SK-N-SH treated with all-trans-retinoic acid at 6 μM for 48 hours (cell line): Measurements from ENCODE around the gene EML1.

Experiments used
- ATAC-seq: fragments of 200-7000 bp; cut with Tn5 transposase; 3 replicates; pipeline ENCODE4 v1.9.1; 2020; ENCODE audit warnings: mild to moderate bottlenecking, moderate library complexity
- CREB5 ChIP-seq: fragments of 250-450 bp; sonication (Bioruptor Pico); IDR thresholded peaks from 2 replicates; pipeline ENCODE4 v1.5.1; 2020; ENCODE audit warnings: low read depth, mild to moderate bottlenecking, moderate library complexity
- CSDC2 ChIP-seq: fragments of 250-450 bp; sonication (Bioruptor Pico); IDR thresholded peaks from 2 replicates; pipeline ENCODE4 v1.5.0; 2020; ENCODE audit warnings: mild to moderate bottlenecking, moderate library complexity
- CSRNP3 ChIP-seq: fragments of 250-450 bp; sonication (Bioruptor Pico); IDR thresholded peaks from 2 replicates; pipeline ENCODE4 v1.5.1; 2021; ENCODE audit warnings: mild to moderate bottlenecking, moderate library complexity
- ESRRG ChIP-seq: fragments of 250-450 bp; sonication (Bioruptor Pico); IDR thresholded peaks from 2 replicates; pipeline ENCODE4 v1.6.1; 2021; ENCODE audit warnings: mild to moderate bottlenecking
- GLIS3 ChIP-seq: fragments of 250-450 bp; sonication (Bioruptor Pico); IDR thresholded peaks from 2 replicates; pipeline ENCODE4 v1.5.0; 2020; ENCODE audit warnings: mild to moderate bottlenecking, moderate library complexity
- ISL1 ChIP-seq: fragments of 250-450 bp; sonication (Bioruptor Pico); IDR thresholded peaks from 2 replicates; pipeline ENCODE4 v2.1.2; 2022; ENCODE audit warnings: mild to moderate bottlenecking, moderate library complexity
- OSR1 ChIP-seq: fragments of 250-450 bp; sonication (Bioruptor Pico); IDR thresholded peaks from 2 replicates; pipeline ENCODE4 v1.8.0; 2022; ENCODE audit warnings: moderate library complexity, mild to moderate bottlenecking, inconsistent platforms
- PATZ1 ChIP-seq: fragments of 250-450 bp; sonication (Bioruptor Pico); IDR thresholded peaks from 2 replicates; pipeline ENCODE4 v1.8.0; 2020; ENCODE audit warnings: mild to moderate bottlenecking, moderate library complexity, borderline replicate concordance
- PPARA ChIP-seq: fragments of 250-450 bp; sonication (Bioruptor Pico); IDR thresholded peaks from 2 replicates; pipeline ENCODE4 v1.5.0; 2020; ENCODE audit warnings: mild to moderate bottlenecking, borderline replicate concordance
- RARB ChIP-seq: fragments of 250-450 bp; sonication (Bioruptor Pico); IDR thresholded peaks from 2 replicates; pipeline ENCODE4 v1.8.0; 2021; ENCODE audit warnings: mild to moderate bottlenecking, moderate library complexity
- SNAI2 ChIP-seq: fragments of 250-450 bp; sonication (Bioruptor Pico); IDR thresholded peaks from 2 replicates; pipeline ENCODE4 v1.5.0; 2020; ENCODE audit warnings: mild to moderate bottlenecking, moderate library complexity
- TCF4 ChIP-seq: fragments of 250-450 bp; sonication (Bioruptor Pico); IDR thresholded peaks from 2 replicates; pipeline ENCODE4 v1.8.0; 2021; ENCODE audit warnings: mild to moderate bottlenecking, moderate library complexity, borderline replicate concordance
- TOX ChIP-seq: fragments of 250-450 bp; sonication (Bioruptor Pico); IDR thresholded peaks from 2 replicates; pipeline ENCODE4 v1.8.0; 2021; ENCODE audit warnings: mild to moderate bottlenecking, moderate library complexity, borderline replicate concordance
- TSHZ2 ChIP-seq: fragments of 250-450 bp; sonication (Bioruptor Pico); IDR thresholded peaks from 2 replicates; pipeline ENCODE4 v1.5.0; 2020; ENCODE audit warnings: mild to moderate bottlenecking, moderate library complexity
- ZC3H10 ChIP-seq: fragments of 250-450 bp; sonication (Bioruptor Pico); IDR thresholded peaks from 2 replicates; pipeline ENCODE4 v1.5.1; 2021; ENCODE audit warnings: mild to moderate bottlenecking, moderate library complexity
- ZFP3 ChIP-seq: fragments of 250-450 bp; sonication (Bioruptor Pico); IDR thresholded peaks from 2 replicates; pipeline ENCODE4 v1.5.0; 2020; ENCODE audit warnings: mild to moderate bottlenecking, moderate library complexity
- ZFP30 ChIP-seq: fragments of 450-650 bp; formaldehyde crosslinking; IDR thresholded peaks from 2 replicates; pipeline ENCODE4 v1.5.0; 2022; ENCODE audit warnings: mild to moderate bottlenecking, moderate library complexity
- ZNF565 ChIP-seq: fragments of 450-650 bp; formaldehyde crosslinking; conservative IDR thresholded peaks from 2 replicates; pipeline ENCODE4 v1.5.0; 2020; ENCODE audit warnings: low read depth, mild to moderate bottlenecking, moderate library complexity
- ZNF70 ChIP-seq: fragments of 450-650 bp; formaldehyde crosslinking; IDR thresholded peaks from 2 replicates; pipeline ENCODE4 v1.5.0; 2020; ENCODE audit warnings: mild to moderate bottlenecking, moderate library complexity
- ZNF8 ChIP-seq: fragments of 450-650 bp; formaldehyde crosslinking; IDR thresholded peaks from 2 replicates; pipeline ENCODE4 v1.5.0; 2020; ENCODE audit warnings: mild to moderate bottlenecking, moderate library complexity

EML1 gene

GRCh38 chr14:99952453-99952852, 159.2 kb downstream of the EML1 start:
- TF ChIP-seq OSR1, result no peak
- TF ChIP-seq ISL1 (CRISPR knock-in tag), result no peak
- no peak for TF ChIP-seq ZC3H10 (CRISPR knock-in tag)
- TF ChIP-seq PATZ1 (CRISPR knock-in tag), result no peak
- no peak for TF ChIP-seq ZFP30 (CRISPR knock-in tag)
- no peak for TF ChIP-seq ESRRG (CRISPR knock-in tag)
- TF ChIP-seq, all 23 proteins: peak for 0
- ATAC-seq, result no peak

DNA sequence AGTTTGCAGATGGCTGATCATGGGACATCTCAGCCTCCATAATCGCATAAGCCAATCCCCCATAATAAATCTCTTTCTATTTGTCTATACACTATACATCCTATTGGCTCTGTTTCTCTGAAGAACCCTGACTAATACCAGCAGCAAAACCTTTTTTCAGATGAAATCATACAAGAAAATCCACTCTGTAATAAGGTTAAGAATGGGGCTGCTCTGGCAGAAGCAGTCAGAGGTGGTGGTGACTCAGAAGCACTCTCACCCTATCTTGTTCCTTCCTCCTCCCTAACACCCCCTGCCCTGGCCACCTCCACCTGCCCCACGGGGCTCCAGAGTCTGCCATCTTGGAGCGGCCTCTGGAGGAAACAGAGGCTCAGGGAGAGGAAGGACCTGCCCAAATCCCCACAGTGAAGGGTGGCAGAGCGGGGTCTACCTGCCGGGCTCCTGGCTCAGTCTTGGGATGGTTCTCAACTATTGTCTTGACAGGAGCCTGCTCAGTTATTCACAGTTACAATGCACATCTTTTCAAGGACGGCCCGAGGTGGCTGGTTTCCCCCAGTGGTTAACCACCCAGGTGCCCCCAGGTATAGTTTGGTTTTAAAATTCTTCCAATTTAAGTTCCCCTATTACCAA, 162.7 kb downstream of the EML1 start:
- no peak for TF ChIP-seq GLIS3 (CRISPR knock-in tag)
- no peak for TF ChIP-seq CREB5 (CRISPR knock-in tag)
- TF ChIP-seq CSDC2 (CRISPR knock-in tag), result no peak
- no peak for TF ChIP-seq ZNF70
- TF ChIP-seq RARB (CRISPR knock-in tag), result no peak
- no peak for ATAC-seq

DNA sequence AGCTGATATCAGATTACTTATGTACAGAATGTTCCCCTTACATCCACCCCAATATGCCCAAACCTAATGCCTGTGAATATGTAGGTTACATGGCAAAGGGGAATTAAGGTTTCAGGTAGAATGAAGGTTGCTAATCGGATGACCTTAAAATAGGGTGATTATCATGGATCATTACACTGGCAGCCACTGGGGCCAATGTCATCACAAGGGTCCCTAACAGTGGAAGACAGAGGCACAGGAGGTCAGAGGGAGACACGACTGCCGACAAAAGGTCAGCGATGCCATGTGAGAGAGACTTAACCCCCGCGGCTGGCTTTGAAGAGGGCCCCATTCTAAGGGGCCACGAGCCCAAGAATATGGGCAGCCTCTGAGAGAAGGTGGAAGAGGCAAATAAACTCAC, 165.2 kb downstream of the EML1 start:
- TF ChIP-seq SNAI2 (CRISPR knock-in tag) (no peak), ZNF70 (no peak), TSHZ2 (CRISPR knock-in tag) (no peak), CREB5 (CRISPR knock-in tag) (no peak), CSRNP3 (CRISPR knock-in tag) (no peak), PPARA (CRISPR knock-in tag) (no peak), GLIS3 (CRISPR knock-in tag) (no peak), TCF4 (no peak), ZFP3 (CRISPR knock-in tag) (no peak), ISL1 (CRISPR knock-in tag) (no peak), ZNF565 (CRISPR knock-in tag) (no peak), OSR1 (no peak), RARB (CRISPR knock-in tag) (no peak), CSDC2 (CRISPR knock-in tag) (no peak), ZC3H10 (CRISPR knock-in tag) (no peak), ZFP30 (CRISPR knock-in tag) (no peak), TOX (CRISPR knock-in tag) (no peak), ZNF8 (CRISPR knock-in tag) (no peak)
- no peak for ATAC-seq
